Measurements from ENCODE around the gene DNAH3.
"Not testable (repeated sequence)": the region's sequence is repeated elsewhere in the genome, so short reads cannot be mapped to it uniquely, and the experiment has no call there.

The DNAH3 gene

DNA sequence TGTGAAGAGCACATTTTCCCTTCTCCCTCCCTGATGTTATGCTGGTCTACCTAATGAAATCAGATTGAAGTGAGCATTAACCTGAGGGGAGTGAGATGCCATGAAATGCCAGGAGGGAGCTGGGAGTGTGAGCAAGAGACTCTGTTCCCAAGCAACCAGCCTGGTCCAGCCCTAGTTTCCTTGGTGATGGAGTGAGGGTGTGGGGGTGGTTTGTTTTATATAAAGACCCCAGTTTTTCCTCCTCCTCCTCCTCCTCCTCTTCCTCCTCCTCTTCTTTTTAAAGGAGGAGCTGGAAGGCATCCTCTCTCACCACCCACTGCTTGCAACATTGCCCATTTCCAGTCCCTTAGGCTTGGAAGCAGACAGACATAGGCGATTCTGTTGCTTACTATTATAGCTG, 97.1 kb downstream of the DNAH3 start:
- Histone ChIP-seq H3K4me1 (ENCODE audit: low read length) (no peaks in the 10 kb centered on the region), H3K4me3 (ENCODE audit: low read length) (no peak overlapping the region), H3K9me3 (ENCODE audit: insufficient read depth, low read length) (no peaks in the 10 kb centered on the region), H3K27me3 (ENCODE audit: low read depth, low read length) (peaks cover 42% of the 10 kb centered on the region), H3K36me3 (replicated peaks; ENCODE audit: low read depth, low read length) (no peaks in the 10 kb centered on the region), H3K27ac (ENCODE audit: low read length) (no peak overlapping the region), H3K79me2 (ENCODE audit: low read length) (no peaks in the 10 kb centered on the region), H2AFZ (ENCODE audit: low read depth, low read length) (no peak overlapping the region), H3K9ac (ENCODE audit: low read length) (no peak overlapping the region), H3K4me2 (ENCODE audit: low read length) (no peak overlapping the region), H4K20me1 (ENCODE audit: insufficient read depth, low read length) (no peaks in the 10 kb centered on the region)
- TF ChIP-seq, protein P1, sequence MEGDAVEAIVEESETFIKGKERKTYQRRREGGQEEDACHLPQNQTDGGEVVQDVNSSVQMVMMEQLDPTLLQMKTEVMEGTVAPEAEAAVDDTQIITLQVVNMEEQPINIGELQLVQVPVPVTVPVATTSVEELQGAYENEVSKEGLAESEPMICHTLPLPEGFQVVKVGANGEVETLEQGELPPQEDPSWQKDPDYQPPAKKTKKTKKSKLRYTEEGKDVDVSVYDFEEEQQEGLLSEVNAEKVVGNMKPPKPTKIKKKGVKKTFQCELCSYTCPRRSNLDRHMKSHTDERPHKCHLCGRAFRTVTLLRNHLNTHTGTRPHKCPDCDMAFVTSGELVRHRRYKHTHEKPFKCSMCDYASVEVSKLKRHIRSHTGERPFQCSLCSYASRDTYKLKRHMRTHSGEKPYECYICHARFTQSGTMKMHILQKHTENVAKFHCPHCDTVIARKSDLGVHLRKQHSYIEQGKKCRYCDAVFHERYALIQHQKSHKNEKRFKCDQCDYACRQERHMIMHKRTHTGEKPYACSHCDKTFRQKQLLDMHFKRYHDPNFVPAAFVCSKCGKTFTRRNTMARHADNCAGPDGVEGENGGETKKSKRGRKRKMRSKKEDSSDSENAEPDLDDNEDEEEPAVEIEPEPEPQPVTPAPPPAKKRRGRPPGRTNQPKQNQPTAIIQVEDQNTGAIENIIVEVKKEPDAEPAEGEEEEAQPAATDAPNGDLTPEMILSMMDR (IDR thresholded peaks at IDR 0.05; ENCODE audit: low read depth, low read length) = no peak
- TF ChIP-seq EZH2phosphoT487 (IDR thresholded peaks at IDR 0.05; ENCODE audit: low read depth) = no peak

DNA sequence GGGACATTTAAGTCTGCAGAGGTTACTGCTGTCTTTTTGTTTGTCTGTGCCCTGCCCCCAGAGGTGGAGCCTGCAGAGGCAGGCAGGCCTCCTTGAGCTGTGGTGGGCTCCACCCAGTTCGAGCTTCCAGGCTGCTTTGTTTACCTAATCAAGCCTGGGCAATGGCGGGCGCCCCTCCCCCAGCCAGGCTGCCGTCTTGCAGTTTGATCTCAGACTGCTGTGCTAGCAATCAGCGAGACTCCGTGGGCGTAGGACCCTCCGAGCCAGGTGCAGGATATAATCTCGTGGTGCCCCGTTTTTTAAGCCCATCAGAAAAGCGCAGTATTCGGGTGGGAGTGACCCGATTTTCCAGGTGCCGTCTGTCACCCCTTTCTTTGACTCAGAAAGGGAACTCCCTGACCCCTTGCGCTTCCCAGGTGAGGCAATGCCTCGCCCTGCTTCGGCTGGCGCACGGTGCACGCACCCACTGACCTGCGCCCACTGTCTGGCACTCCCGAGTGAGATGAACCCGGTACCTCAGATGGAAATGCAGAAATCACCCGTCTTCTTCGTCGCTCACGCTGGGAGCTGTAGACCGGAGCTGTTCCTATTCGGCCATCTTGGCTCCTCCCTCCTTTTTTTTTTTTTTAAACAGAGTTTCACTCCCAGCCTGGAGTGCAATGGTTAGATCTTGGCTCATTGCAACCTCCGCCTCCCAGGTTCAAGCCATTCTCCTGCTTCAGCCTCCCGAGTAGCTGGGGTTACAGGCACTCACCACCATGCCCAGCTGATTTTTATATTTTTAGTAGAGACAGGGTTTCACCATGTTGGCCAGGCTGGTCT, 102.3 kb downstream of the DNAH3 start:
- H3K27me3 ChIP-seq (ENCODE audit: low read depth, low read length) = peaks cover 17% of the 10 kb centered on the region; the same call in 1 of the 2 replicates
- H3K9ac ChIP-seq (ENCODE audit: low read length); H3K36me3 ChIP-seq (replicated peaks; ENCODE audit: low read depth, low read length); H3K27ac ChIP-seq (ENCODE audit: low read length); H2AFZ ChIP-seq (ENCODE audit: low read depth, low read length); H3K4me1 ChIP-seq (ENCODE audit: low read length); H3K4me2 ChIP-seq (ENCODE audit: low read length); H3K79me2 ChIP-seq (ENCODE audit: low read length); H4K20me1 ChIP-seq (ENCODE audit: insufficient read depth, low read length); H3K9me3 ChIP-seq (ENCODE audit: insufficient read depth, low read length); H3K4me3 ChIP-seq (ENCODE audit: low read length): not testable (repeated sequence)

DNA sequence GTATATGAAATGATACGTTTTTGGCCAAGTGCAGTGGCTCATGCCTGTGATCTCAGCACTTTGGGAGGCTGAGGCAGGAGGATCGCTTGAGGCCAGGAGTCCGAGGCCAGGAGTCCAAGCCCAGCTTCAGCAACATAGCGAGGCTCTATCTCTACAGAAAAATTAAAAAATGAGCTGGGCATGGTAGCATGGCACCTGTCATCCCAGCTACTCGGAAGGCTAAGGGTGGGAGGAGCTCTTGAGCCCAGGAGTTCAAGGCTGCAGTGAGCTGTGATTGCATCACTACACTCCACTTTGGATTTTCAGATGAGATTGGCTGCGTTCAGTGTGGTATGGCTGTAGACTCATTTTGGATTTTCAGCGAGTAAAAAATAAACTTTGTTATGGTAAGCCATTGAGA, 112.4 kb downstream of the DNAH3 start:
- H3K4me2 ChIP-seq (ENCODE audit: low read length) = no peak overlapping the region
- no peak overlapping the region for H3K27ac ChIP-seq (ENCODE audit: low read length)
- no peaks in the 10 kb centered on the region for H4K20me1 ChIP-seq (ENCODE audit: insufficient read depth, low read length)
- peaks cover 21% of the 10 kb centered on the region for H3K27me3 ChIP-seq (ENCODE audit: low read depth, low read length)
- no peak for TF ChIP-seq EZH2phosphoT487 (IDR thresholded peaks at IDR 0.05; ENCODE audit: low read depth)
- TF ChIP-seq, protein P1 (IDR thresholded peaks at IDR 0.05; ENCODE audit: low read depth, low read length) = no peak
- H3K79me2 ChIP-seq (ENCODE audit: low read length) = no peaks in the 10 kb centered on the region
- H2AFZ ChIP-seq (ENCODE audit: low read depth, low read length) = no peak overlapping the region
- no peaks in the 10 kb centered on the region for H3K9me3 ChIP-seq (ENCODE audit: insufficient read depth, low read length)
- H3K4me1 ChIP-seq (ENCODE audit: low read length) = no peaks in the 10 kb centered on the region
- H3K9ac ChIP-seq (ENCODE audit: low read length) = no peak overlapping the region
- H3K36me3 ChIP-seq (replicated peaks; ENCODE audit: low read depth, low read length) = no peaks in the 10 kb centered on the region
- H3K4me3 ChIP-seq (ENCODE audit: low read length) = no peak overlapping the region

DNA sequence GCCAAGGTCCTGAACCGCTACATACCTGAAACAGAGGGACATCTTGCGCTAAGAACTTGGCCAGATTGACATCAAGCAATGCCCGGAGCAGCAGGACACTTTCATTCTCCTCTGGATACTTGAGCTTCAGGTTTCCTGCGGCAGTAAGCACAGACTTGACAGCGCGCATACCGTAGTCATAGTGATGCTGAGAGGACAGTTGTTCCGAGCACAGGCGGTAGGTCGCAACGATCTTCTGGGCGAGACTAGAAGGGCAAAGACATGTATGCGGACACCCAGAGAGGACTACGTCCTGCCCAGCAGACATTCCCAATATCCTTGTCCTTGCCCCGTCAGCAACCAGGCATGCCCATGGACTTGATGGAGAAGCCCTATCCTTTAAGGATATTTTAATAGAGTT, 112.9 kb downstream of the DNAH3 start:
- no peak overlapping the region for H3K4me2 ChIP-seq (ENCODE audit: low read length)

More for the DNA sequence above, 112.9 kb downstream of the DNAH3 start:
- Histone ChIP-seq H3K36me3 (replicated peaks; ENCODE audit: low read depth, low read length) (no peaks in the 10 kb centered on the region), H2AFZ (ENCODE audit: low read depth, low read length) (no peak overlapping the region), H3K9ac (ENCODE audit: low read length) (no peak overlapping the region), H3K27ac (ENCODE audit: low read length) (no peak overlapping the region), H3K79me2 (ENCODE audit: low read length) (no peaks in the 10 kb centered on the region), H3K27me3 (ENCODE audit: low read depth, low read length) (peaks cover 24% of the 10 kb centered on the region), H3K4me3 (ENCODE audit: low read length) (no peak overlapping the region), H3K4me1 (ENCODE audit: low read length) (no peaks in the 10 kb centered on the region), H4K20me1 (ENCODE audit: insufficient read depth, low read length) (no peaks in the 10 kb centered on the region), H3K9me3 (ENCODE audit: insufficient read depth, low read length) (no peaks in the 10 kb centered on the region)
- no peak for TF ChIP-seq EZH2phosphoT487 (IDR thresholded peaks at IDR 0.05; ENCODE audit: low read depth)
- TF ChIP-seq, protein P1 (IDR thresholded peaks at IDR 0.05; ENCODE audit: low read depth, low read length) = no peak
